H1 (cell line): ENCODE results near the gene TEAD3. TPM values are rescaled to one million over a fixed set of nuclear protein-coding genes. Genes with fewer than 3 reads are reported as not detected.

Experiments used
- CTCF ChIA-PET: fragments of 300-600 bp; sonication (Branson Sonifier 250); formaldehyde crosslinking; loops from one replicate; lab custom pipeline; 2021; ENCODE audit not compliant: partially characterized antibody; lab: Charles Lee
- POLR2A ChIA-PET: fragments of 300-600 bp; sonication (Branson Sonifier 250); formaldehyde crosslinking; loops from one replicate; lab custom pipeline; 2021; ENCODE audit warnings: inconsistent platforms; ENCODE audit not compliant: partially characterized antibody; lab: Charles Lee
- DNase-seq, 2 experiments: peaks; one replicate each; pipeline versions ENCODE4 v3.0.0 to v3.0.0-alpha.2; 2010 to 2022; ENCODE audit warnings: low spot score in 2 of 2, low read depth in 1 of 2, mixed read lengths in 1 of 2
- FAIRE-seq: peaks from 2 replicates; lab custom pipeline; 2011; peaks lifted over from hg19 to GRCh38; lab: Jason Lieb, UNC
- H2AFZ ChIP-seq: 2 replicates; pipeline ENCODE4 v1.8.1; 2012; ENCODE audit warnings: low read length, inconsistent platforms
- H2AK5ac ChIP-seq: 2 replicates; pipeline ENCODE4 v1.6.1; 2013; ENCODE audit warnings: low read depth, low read length
- H2BK120ac ChIP-seq: replicated peaks from 2 replicates; pipeline ENCODE3; 2013; ENCODE audit warnings: low read depth, low read length, inconsistent platforms
- H2BK12ac ChIP-seq: 2 replicates; pipeline ENCODE4 v1.6.1; 2013; ENCODE audit warnings: low read depth, low read length
- H2BK15ac ChIP-seq: 2 replicates; pipeline ENCODE4 v1.6.1; 2013; ENCODE audit warnings: low read length
- H2BK20ac ChIP-seq: 2 replicates; pipeline ENCODE4 v1.6.1; 2013; ENCODE audit warnings: low read length
- H2BK5ac ChIP-seq: 2 replicates; pipeline ENCODE4 v1.6.1; 2013; ENCODE audit warnings: low read depth, low read length
- H3K14ac ChIP-seq: 2 replicates; pipeline ENCODE4 v1.6.1; 2013; ENCODE audit warnings: inconsistent platforms; ENCODE audit not compliant: insufficient read length
- H3K18ac ChIP-seq: 2 replicates; pipeline ENCODE4 v1.6.1; 2013; ENCODE audit warnings: low read length; ENCODE audit errors: extremely low read depth
- H3K23ac ChIP-seq: 2 replicates; pipeline ENCODE4 v1.6.1; 2013; ENCODE audit warnings: inconsistent platforms; ENCODE audit not compliant: insufficient read length
- H3K23me2 ChIP-seq: 2 replicates; pipeline ENCODE4 v1.6.1; 2013; ENCODE audit warnings: low read depth, low read length
- H3K27ac ChIP-seq: 2 replicates; pipeline ENCODE4 v1.6.1; 2011; ENCODE audit warnings: low read depth, low read length, inconsistent platforms
- H3K27me3 ChIP-seq, 4 experiments: replicated peaks in 1 of 4; 1 replicate in 1 of 4; 2 replicates in 3 of 4; pipeline versions ENCODE4 v1.6.1 to v1.8.1; 2011 to 2013; ENCODE audit warnings: low read length in 3 of 4, mild to moderate bottlenecking in 3 of 4, inconsistent platforms in 2 of 4, mixed read lengths in 2 of 4, moderate library complexity in 1 of 4; ENCODE audit not compliant: control insufficient read depth in 3 of 4, insufficient read depth in 3 of 4; ENCODE audit errors: extremely low read depth in 1 of 4
- H3K36me3 ChIP-seq, 4 experiments: 2 replicates each; pipeline versions ENCODE4 v1.6.1 to v1.8.1; 2011 to 2013; ENCODE audit warnings: mild to moderate bottlenecking in 4 of 4, low read length in 3 of 4, moderate library complexity in 2 of 4, control low read depth in 1 of 4, inconsistent platforms in 1 of 4; ENCODE audit not compliant: insufficient read depth in 4 of 4, control insufficient read depth in 2 of 4
- H3K4ac ChIP-seq: replicated peaks from 2 replicates; pipeline ENCODE3; 2013; ENCODE audit warnings: low read length, low read depth, mixed read lengths, inconsistent platforms; ENCODE audit not compliant: insufficient read length
- H3K4me1 ChIP-seq, 4 experiments: replicated peaks in 1 of 4; 1 replicate in 1 of 4; 2 replicates in 3 of 4; pipeline versions ENCODE4 v1.6.1 to v1.8.1; 2011 to 2013; ENCODE audit warnings: low read length in 3 of 4, inconsistent platforms in 2 of 4, mixed read lengths in 1 of 4; ENCODE audit not compliant: insufficient read depth in 4 of 4, control insufficient read depth in 3 of 4
- H3K4me2 ChIP-seq, 2 experiments: 2 replicates each; pipeline versions ENCODE4 v1.6.1 to v1.8.1; 2011 to 2013; ENCODE audit warnings: low read depth in 2 of 2, low read length in 2 of 2, control low read depth in 1 of 2, inconsistent platforms in 1 of 2, mild to moderate bottlenecking in 1 of 2; ENCODE audit not compliant: insufficient read depth in 1 of 2
- H3K4me3 ChIP-seq, 4 experiments: fragments of 200-600, 300-600 bp in 1 of 4; sonication (generic), shearing (Covaris generic), sonication (Bioruptor Twin) in 1 of 4; 2 replicates each; pipeline versions ENCODE4 v1.5.1 to v1.8.1; 2011 to 2016; ENCODE audit warnings: low read length in 4 of 4, low read depth in 3 of 4, control low read depth in 2 of 4, inconsistent platforms in 2 of 4, mild to moderate bottlenecking in 2 of 4, mixed read lengths in 1 of 4, moderate library complexity in 1 of 4; ENCODE audit not compliant: insufficient read depth in 2 of 4; ENCODE audit errors: extremely low read depth in 1 of 4
- H3K56ac ChIP-seq: replicated peaks from 2 replicates; pipeline ENCODE3; 2013; ENCODE audit warnings: low read depth, mild to moderate bottlenecking, mixed read lengths, low read length, inconsistent platforms; ENCODE audit not compliant: insufficient read length
- H3K79me1 ChIP-seq: 2 replicates; pipeline ENCODE4 v1.6.1; 2013; ENCODE audit warnings: low read depth, low read length, control low read depth
- H3K79me2 ChIP-seq, 2 experiments: 2 replicates each; pipeline versions ENCODE4 v1.6.1 to v1.8.1; 2012 to 2013; ENCODE audit warnings: low read length in 2 of 2, mild to moderate bottlenecking in 2 of 2, inconsistent platforms in 1 of 2; ENCODE audit not compliant: insufficient read depth in 2 of 2, control insufficient read depth in 1 of 2
- H3K9ac ChIP-seq, 4 experiments: replicated peaks in 1 of 4; 1 replicate in 1 of 4; 2 replicates in 3 of 4; pipeline versions ENCODE4 v1.6.1 to v1.8.1; 2011 to 2013; ENCODE audit warnings: low read depth in 3 of 4, low read length in 3 of 4, control low read depth in 2 of 4, mild to moderate bottlenecking in 2 of 4, moderate library complexity in 2 of 4, inconsistent platforms in 1 of 4; ENCODE audit errors: extremely low read depth in 1 of 4
- H3K9me3 ChIP-seq, 2 experiments: 2 replicates each; pipeline versions ENCODE4 v1.6.1 to v1.8.1; 2012 to 2013; ENCODE audit warnings: mild to moderate bottlenecking in 2 of 2, moderate library complexity in 2 of 2, control low read depth in 1 of 2, inconsistent platforms in 1 of 2, low read depth in 1 of 2, low read length in 1 of 2, mixed read lengths in 1 of 2; ENCODE audit not compliant: insufficient read depth in 2 of 2
- H4K20me1 ChIP-seq, 2 experiments: replicated peaks in 1 of 2; 2 replicates each; pipeline versions ENCODE3 to v1.8.1; 2011 to 2013; ENCODE audit warnings: inconsistent platforms in 2 of 2, low read length in 2 of 2, mild to moderate bottlenecking in 1 of 2; ENCODE audit not compliant: insufficient read depth in 2 of 2, control insufficient read depth in 1 of 2
- H4K5ac ChIP-seq: 2 replicates; pipeline ENCODE4 v1.6.1; 2013; ENCODE audit warnings: low read length, low read depth, mixed read lengths, inconsistent platforms; ENCODE audit not compliant: insufficient read length
- H4K8ac ChIP-seq: 2 replicates; pipeline ENCODE4 v1.8.0; 2013; ENCODE audit warnings: mild to moderate bottlenecking, moderate library complexity, low read length, inconsistent platforms; ENCODE audit not compliant: insufficient read depth; ENCODE audit errors: extremely low read depth
- H4K91ac ChIP-seq: replicated peaks from 2 replicates; pipeline ENCODE3; 2013; ENCODE audit warnings: low read length, mixed read lengths, inconsistent platforms; ENCODE audit not compliant: insufficient read length
- JUND ChIP-seq: IDR thresholded peaks from 2 replicates; pipeline ENCODE4 v1.6.1; 2011; ENCODE audit warnings: mild to moderate bottlenecking, improper control_type of control experiment, low read length
- POLR2A ChIP-seq, 2 experiments: IDR thresholded peaks; 1 replicate in 1 of 2; 2 replicates in 1 of 2; pipeline ENCODE4 v1.6.1; 2011; ENCODE audit warnings: low read depth in 2 of 2, low read length in 2 of 2, mild to moderate bottlenecking in 2 of 2; ENCODE audit errors: control extremely low read depth in 1 of 2
- WGBS, 2 experiments: shearing (Covaris generic) in 1 of 2; methylation state at CpG; one replicate each; pipeline versions ENCODE4 v1.1.6 to v1.1.7; 2013 to 2015; ENCODE audit warnings: low lambda C conversion rate in 2 of 2, mixed read lengths in 2 of 2, inconsistent platforms in 1 of 2, low coverage in 1 of 2, missing lambda C conversion rate in 1 of 2; ENCODE audit not compliant: insufficient replicate concordance in 2 of 2, insufficient coverage in 1 of 2, insufficient read length in 1 of 2; ENCODE audit errors: extremely low coverage in 1 of 2, missing lambda C conversion rate in 1 of 2; 5-methylcytosine and 5-hydroxymethylcytosine counted together
- polyA plus RNA-seq, 7 experiments: library from polyadenylated mRNA; depleted of rRNA in 3 of 7; stranded (reverse) in 5 of 7; unstranded in 2 of 7; fragments of >200 nt in 5 of 7; fragments of 200-250 nt in 2 of 7; gene quantifications; 1 replicate in 5 of 7; 2 replicates in 1 of 7; 4 replicates in 1 of 7; pipeline versions ENCODE4 v1.2.1 to v1.2.3, GENCODE V29; 2011 to 2013; ENCODE audit warnings: missing spikeins in 2 of 7, mixed read lengths in 2 of 7
- total RNA-seq: library from RNA; stranded (reverse); fragmentation: NEBNext Ultra II Directional; extraction: Animal tissue kit (Norgen Biotek cat#: 25700); gene quantifications from 2 replicates; pipeline ENCODE4 v1.2.1, GENCODE V29; 2021

Gene TEAD3
- total and polyA plus RNA-seq, 2 of the 8 experiments (the other 6 are each of a cell fraction or from before 2014, with no cell fraction given) = 20.1 to 28.7 TPM

DNA sequence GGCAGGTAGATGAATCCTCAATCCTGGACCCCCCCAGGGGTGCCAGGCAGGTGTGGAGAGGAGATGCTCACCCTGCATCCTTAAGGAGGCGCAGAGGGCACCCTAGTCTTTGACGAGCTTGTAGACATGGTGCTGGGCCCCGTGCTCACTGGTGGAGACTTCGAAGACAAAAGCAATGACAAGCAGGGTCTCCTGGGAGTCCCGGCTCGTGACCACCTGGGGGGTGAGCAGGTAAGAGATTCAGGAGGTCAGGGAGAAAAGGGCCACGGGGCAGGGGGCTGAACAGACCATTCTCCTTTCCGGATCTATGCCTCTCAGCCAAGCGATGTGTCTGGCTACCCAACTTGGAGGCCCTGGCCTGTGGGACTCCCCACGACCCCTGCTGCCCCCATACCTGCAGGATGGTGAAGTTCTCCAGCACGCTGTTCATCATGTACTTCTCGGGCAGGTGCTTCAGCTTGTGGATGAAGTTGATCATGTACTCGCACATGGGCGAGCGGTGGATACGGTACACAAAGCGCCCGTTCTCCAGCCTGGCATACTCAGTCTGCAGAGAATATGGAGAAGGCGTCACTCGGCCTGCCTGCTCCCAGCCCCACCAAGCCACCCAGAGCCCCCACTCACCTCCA, 21.8 kb downstream of the TEAD3 start:
- peaks cover 0 to 4% (median 4%) of the 10 kb centered on the region in 4 experiments; a peak in 6 of 7 replicates for H3K4me1 ChIP-seq
- H3K23ac ChIP-seq = no peak overlapping the region
- H2AK5ac ChIP-seq = no peak overlapping the region
- H4K8ac ChIP-seq = peak overlapping the region; percentile 66; the same call in 1 of the 2 replicates
- no peak overlapping the region for H3K4ac ChIP-seq
- no peak overlapping the region for H3K27ac ChIP-seq
- no peak overlapping the region for H3K4me2 ChIP-seq
- no peak overlapping the region for H3K9ac ChIP-seq
- CTCF ChIA-PET = interaction anchor here (1.2 kb wide), 1 partner anchor 15 kb away, joined by 4 read pairs; no protein-coding TSS in a partner anchor
- H4K91ac ChIP-seq = no peak overlapping the region
- no peak overlapping the region for H3K4me3 ChIP-seq
- no peak overlapping the region for H3K18ac ChIP-seq
- H2BK15ac ChIP-seq = no peak overlapping the region
- POLR2A ChIA-PET = interaction anchor here (0.6 to 37.6 kb wide), 8 partner anchors 3 to 275 kb away, joined by 3 to 1319 read pairs (median 4); partner anchors contain the start of genes FANCE, RPL10A and TEAD3
- peaks cover 2% of the 10 kb centered on the region; the same call in 1 of the 2 replicates for H3K23me2 ChIP-seq
- no peak overlapping the region for H3K56ac ChIP-seq
- H3K14ac ChIP-seq = no peak overlapping the region
- DNase-seq = peak in 1 of 2 experiments; percentile 56
- H3K9me3 ChIP-seq = no peaks in the 10 kb centered on the region
- H4K5ac ChIP-seq = no peak overlapping the region
- no peak overlapping the region for H2BK12ac ChIP-seq
- H3K36me3 ChIP-seq = peaks cover 17 to 51% (median 22%) of the 10 kb centered on the region in 4 experiments
- H2BK5ac ChIP-seq = no peak overlapping the region; the same call in 1 of the 2 replicates
- no peak for FAIRE-seq
- TF ChIP-seq POLR2A (IDR thresholded peaks at IDR 0.05; ENCODE audit: control extremely low read depth in 1 of 2, low read depth in 2 of 2, low read length in 2 of 2) (peak in 1 of 2 experiments; percentile 26; a peak in 1 of 3 replicates), JUND (no peak)
- no peaks in the 10 kb centered on the region for H3K79me1 ChIP-seq
- H2BK120ac ChIP-seq = no peak overlapping the region
- no peak overlapping the region for H2AFZ ChIP-seq
- H3K27me3 ChIP-seq = no peaks in the 10 kb centered on the region
- H3K79me2 ChIP-seq = peaks cover 2 to 12% of the 10 kb centered on the region in 2 experiments; a peak in 3 of 4 replicates
- no peak overlapping the region for H2BK20ac ChIP-seq
- peaks cover 21 to 28% of the 10 kb centered on the region in 2 experiments for H4K20me1 ChIP-seq
- 91% methylated on average over 17 of the region's 20 CpGs; no CpG with 5 or more reads in 1 of the 2 experiments for WGBS, 2 experiments
